CD4-positive, alpha-beta T cell treated with Interleukin-15 for 1 hour (primary cell): ENCODE measurements around the gene ASCL1.

Experiments used
- DNase-seq: peaks from one replicate; pipeline ENCODE4 v3.0.0-alpha.2; 2020

Gene ASCL1

DNA sequence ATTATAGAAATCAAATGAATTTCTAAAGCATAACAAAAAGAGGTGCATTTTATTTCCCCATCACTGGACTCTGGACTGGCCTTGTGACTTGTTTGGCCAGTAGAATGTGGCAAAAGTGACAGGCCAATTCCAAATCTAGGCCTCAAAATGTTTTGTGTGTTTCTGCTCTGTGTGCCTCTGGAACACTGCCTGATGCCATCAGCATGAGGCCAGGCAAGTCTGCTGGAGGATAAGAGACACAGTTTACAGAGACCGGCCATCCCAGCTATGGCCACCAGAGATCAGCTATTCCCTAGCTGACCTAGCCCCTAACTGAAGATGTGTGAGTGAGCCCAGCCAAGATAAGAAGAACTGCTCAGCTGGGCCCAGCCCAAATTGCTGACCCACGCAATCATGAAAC lies 32.9 kb downstream of the ASCL1 start:
- no peak for DNase-seq

DNA sequence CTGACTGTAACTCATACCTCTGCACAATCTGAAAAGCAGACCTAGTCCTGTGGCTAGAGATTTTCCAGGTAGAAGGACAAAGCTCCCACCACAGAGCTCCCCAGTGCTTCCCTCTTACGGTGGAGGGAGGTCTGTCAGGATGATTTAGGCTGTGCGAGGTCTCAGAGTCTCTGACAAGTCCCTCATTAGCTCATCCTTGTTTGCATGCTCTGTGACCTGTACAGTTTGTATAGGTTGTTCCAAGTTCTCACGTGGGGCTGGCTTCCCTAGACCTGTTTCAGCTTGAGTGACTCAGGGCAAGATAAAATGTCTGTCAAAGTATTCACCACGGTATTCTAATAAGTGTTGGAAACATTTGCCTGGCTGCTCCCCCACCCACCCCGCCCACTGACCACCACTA lies 34.8 kb downstream of the ASCL1 start:
- DNase-seq, result no peak

DNA sequence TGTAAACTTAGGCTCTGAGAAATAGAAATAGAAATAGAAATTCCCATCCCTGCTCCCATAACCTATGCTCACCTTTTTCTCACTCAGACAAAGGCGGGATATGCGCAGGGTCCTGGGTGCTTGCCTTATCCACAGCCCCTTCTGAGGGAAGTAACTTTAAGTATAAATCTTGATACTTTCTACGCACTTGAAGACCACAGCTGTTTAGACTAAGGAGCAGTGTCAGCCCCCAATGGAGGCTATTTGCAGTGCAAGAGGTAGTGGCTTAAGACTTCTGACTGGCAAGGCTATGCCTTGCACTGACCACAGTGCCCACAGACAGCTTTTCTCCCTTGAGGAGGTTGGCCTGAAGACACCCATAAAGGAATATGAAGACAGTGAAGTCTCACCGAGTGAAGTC lies 35.2 kb downstream of the ASCL1 start:
- no peak for DNase-seq

DNA sequence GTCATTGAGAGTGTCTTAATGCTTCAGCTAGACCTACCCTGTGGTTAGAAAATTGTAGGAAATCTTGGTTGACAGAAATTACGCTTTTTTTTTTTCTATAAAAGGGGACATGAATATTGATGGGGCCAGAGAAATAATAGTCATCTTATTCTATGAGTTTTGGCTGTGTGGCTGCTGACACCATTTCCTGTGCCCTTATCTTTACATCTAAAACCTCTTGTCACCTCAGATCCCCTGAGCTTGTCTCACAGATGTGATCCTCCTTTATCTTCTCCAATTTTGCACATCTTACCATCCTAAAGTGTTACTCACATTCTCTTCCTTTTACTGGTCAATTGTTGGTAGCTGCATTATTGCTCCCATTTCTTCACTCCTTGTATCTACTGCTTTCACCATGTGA lies 36.1 kb downstream of the ASCL1 start:
- no peak for DNase-seq

DNA sequence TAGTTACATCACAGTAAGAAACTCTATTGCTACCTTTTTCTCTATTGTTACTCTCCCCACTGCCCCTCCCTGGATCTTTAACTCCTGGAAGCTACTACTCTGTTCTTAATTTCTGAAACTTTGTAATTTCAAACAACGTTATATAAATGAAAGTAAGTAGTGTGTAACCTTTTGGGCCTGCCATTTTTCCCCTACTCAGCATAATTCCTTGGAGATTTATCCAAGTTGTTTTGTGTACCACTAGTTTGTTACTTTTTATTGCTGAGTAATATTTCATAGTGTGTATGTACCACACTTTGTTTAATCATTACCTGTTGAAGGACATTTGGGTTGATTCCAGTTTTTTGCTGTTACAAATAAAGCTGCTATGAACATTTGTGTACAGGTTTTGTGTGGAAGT lies 37.9 kb downstream of the ASCL1 start:
- no peak for DNase-seq
